Stimulated activated CD4-positive, alpha-beta T cell treated with anti-CD3 and anti-CD28 coated beads, Interleukin-12 subunit alpha, Interleukin-12 subunit beta, amount 100 ng/mL, for 48 hours (primary cell): Measurements from ENCODE around the gene GIT2.
"Not testable (repeated sequence)": the region's sequence is repeated elsewhere in the genome, so short reads cannot be mapped to it uniquely, and the experiment has no call there.

Experiments used
- DNase-seq, 3 donors: peaks; one replicate each; pipeline ENCODE4 v3.0.0-alpha.2; 2020; ENCODE audit warnings: low read depth in 2 of 3, low spot score in 1 of 3

Gene GIT2

GRCh38 chr12:109923481-109924245 lies 72.5 kb downstream of the GIT2 start:
- no peak for DNase-seq

- DNase-seq: no peak
Measured at GRCh38 chr12:109923038-109923437, 73.1 kb downstream of the GIT2 start.

GRCh38 chr12:109921982-109922381 lies 74.2 kb downstream of the GIT2 start:
- no peak for DNase-seq

GRCh38 chr12:109920261-109920780 lies 75.8 kb downstream of the GIT2 start:
- DNase-seq: no peak

- DNase-seq: no peak
Measured at GRCh38 chr12:109919456-109919855, 76.7 kb downstream of the GIT2 start.

GRCh38 chr12:109916045-109916444 lies 80.1 kb downstream of the GIT2 start:
- no peak for DNase-seq

- no peak for DNase-seq
Measured at GRCh38 chr12:109915171-109916040, 80.8 kb downstream of the GIT2 start.

- no peak for DNase-seq
Measured at GRCh38 chr12:109914461-109914860, 81.7 kb downstream of the GIT2 start.

GRCh38 chr12:109912855-109913321 lies 83.3 kb downstream of the GIT2 start:
- no peak for DNase-seq

GRCh38 chr12:109910969-109911348 lies 85.2 kb downstream of the GIT2 start:
- peak in 1 of 3 donors; percentile 21 for DNase-seq

GRCh38 chr12:109910254-109910968 lies 85.8 kb downstream of the GIT2 start:
- no peak for DNase-seq

GRCh38 chr12:109905301-109905700 lies 90.9 kb downstream of the GIT2 start:
- no peak for DNase-seq

GRCh38 chr12:109902891-109903418 lies 93.2 kb downstream of the GIT2 start:
- DNase-seq: no peak

- no peak for DNase-seq
Measured at GRCh38 chr12:109900752-109901580, 95.2 kb downstream of the GIT2 start.

- DNase-seq: peak; percentile 55 to 68 (median 63)
Measured at GRCh38 chr12:109899783-109900751, 96.1 kb downstream of the GIT2 start, which contains the start of gene TCHP. TCHP (plus strand) TSS chr12:109900274; CDS start chr12:109903027, 2,753 bp downstream.

- DNase-seq: not testable (repeated sequence)
Measured at GRCh38 chr12:109899345-109899744, 96.8 kb downstream of the GIT2 start.

GRCh38 chr12:109897029-109897428 lies 99.1 kb downstream of the GIT2 start:
- DNase-seq: no peak

GRCh38 chr12:109896188-109896587 lies 100.0 kb downstream of the GIT2 start:
- DNase-seq: no peak

- no peak for DNase-seq
Measured at GRCh38 chr12:109894939-109895338, 101.2 kb downstream of the GIT2 start.
